Prostate gland (tissue), 2 donors: Measurements from ENCODE around the gene UNC5B.

ENCODE experiments used
- CTCF ChIP-seq, 4 experiments: fragments of 200-600 bp in 2 of 4; fragments of 450-650 bp in 2 of 4; sonication (generic) in 2 of 4; IDR thresholded peaks; 1 replicate in 3 of 4; 2 replicates in 1 of 4; pipeline ENCODE4 v1.5.1; 2016 to 2019; ENCODE audit warnings: antibody characterized with exemption in 4 of 4, mild to moderate bottlenecking in 2 of 4, moderate library complexity in 2 of 4
- POLR2A ChIP-seq: fragments of 450-650 bp; IDR thresholded peaks from one replicate; pipeline ENCODE4 v1.6.1; 2016; ENCODE audit warnings: antibody characterized with exemption, mild to moderate bottlenecking
- POLR2AphosphoS5 ChIP-seq: sonication (generic); formaldehyde crosslinking; IDR thresholded peaks from one replicate; pipeline ENCODE4 v1.6.1; 2017; ENCODE audit warnings: antibody characterized with exemption

- TF ChIP-seq CTCF (IDR thresholded peaks at IDR 0.05) (no peak), POLR2A (no peak), POLR2AphosphoS5 (no peak)
Measured at GRCh38 chr10:71205468-71205867, 6.9 kb upstream of the UNC5B start.
